Measurements from ENCODE around the gene CCDC88C.

CCDC88C gene

GRCh38 chr14:91332171-91332985 lies 85.2 kb downstream of the CCDC88C start:
- FAIRE-seq (peak; percentile 53), DNase-seq (ENCODE audit: insufficient read length, low spot score) (no peak)

DNA sequence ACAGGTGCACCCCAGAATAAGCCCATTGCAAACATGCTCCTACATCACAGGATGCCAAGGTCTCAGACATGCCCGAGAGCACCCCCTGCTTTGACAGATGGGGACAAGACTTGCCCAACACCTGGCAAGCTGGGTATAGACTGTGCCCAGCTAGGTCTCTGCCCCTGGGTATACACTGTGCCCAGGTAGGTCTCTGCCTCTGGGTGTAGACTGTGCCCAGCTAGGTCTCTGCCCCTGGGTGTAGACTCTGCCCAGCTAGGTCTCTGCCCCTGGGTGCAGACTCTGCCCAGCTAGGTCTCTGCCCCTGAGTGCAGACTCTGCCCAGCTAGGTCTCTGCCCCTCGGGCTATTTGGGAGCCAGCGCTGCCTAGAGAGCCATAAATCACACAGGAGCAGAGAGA lies 85.9 kb downstream of the CCDC88C start:
- no peak for FAIRE-seq
- DNase-seq (ENCODE audit: insufficient read length, low spot score): no peak

GRCh38 chr14:91330856-91331255 lies 86.8 kb downstream of the CCDC88C start:
- FAIRE-seq (no peak), DNase-seq (ENCODE audit: insufficient read length, low spot score) (no peak)

DNA sequence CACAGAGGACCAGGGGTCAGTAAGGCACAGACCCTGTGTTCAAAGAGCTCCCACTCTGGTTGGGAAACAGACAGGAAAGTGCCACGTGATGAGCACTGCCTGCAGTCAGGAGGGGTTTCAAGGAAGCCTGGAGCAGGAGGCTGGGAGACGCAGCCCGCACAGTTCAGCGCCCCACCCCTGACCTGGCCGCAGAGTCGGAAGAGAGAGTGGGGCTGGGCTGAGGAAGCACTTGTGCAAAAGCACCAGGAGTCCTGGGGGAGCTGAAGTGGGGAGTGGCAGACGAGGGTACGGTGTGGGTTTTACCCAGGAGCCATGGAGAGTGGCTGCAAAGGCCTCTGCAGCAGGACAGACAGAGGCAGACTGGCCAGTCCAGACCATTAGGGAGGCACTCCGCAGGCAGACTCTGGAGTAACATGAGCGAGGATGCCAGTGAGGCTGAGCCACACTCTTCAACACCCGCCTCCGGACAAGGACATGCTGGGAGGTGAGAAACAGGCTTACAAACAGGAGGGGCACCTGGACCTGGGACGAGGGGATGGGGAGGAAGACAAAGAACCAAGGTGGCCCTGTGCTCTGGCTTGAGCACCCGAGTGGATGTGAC lies 87.4 kb downstream of the CCDC88C start:
- no peak for FAIRE-seq
- DNase-seq (ENCODE audit: insufficient read length, low spot score): no peak

DNA sequence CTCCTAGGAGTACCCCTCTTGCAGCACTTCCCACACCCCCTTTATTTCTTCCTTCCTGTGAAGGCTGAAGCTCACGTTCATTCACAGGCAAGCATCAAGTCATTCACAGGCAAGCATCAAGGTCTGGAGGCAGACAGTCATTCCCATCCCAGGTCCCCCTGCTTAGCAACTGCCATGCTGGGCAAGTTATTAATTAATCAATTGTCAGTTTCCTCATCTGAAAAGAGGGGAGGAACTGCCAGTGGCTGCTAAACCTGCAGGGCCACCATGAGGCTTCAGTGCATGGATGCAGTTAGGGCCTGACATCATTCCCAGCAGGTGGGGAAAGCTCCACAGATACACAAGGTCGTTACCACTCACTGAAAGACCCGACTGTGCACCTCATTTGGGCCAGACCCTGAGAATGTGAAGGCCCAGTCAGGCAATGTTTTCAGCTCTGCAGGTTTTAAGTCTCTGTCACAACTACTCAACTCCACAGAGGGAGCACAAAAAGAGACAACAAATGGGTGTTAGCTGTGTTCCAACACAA lies 88.1 kb downstream of the CCDC88C start:
- FAIRE-seq: peak; percentile 49
- DNase-seq (ENCODE audit: insufficient read length, low spot score): no peak

DNA sequence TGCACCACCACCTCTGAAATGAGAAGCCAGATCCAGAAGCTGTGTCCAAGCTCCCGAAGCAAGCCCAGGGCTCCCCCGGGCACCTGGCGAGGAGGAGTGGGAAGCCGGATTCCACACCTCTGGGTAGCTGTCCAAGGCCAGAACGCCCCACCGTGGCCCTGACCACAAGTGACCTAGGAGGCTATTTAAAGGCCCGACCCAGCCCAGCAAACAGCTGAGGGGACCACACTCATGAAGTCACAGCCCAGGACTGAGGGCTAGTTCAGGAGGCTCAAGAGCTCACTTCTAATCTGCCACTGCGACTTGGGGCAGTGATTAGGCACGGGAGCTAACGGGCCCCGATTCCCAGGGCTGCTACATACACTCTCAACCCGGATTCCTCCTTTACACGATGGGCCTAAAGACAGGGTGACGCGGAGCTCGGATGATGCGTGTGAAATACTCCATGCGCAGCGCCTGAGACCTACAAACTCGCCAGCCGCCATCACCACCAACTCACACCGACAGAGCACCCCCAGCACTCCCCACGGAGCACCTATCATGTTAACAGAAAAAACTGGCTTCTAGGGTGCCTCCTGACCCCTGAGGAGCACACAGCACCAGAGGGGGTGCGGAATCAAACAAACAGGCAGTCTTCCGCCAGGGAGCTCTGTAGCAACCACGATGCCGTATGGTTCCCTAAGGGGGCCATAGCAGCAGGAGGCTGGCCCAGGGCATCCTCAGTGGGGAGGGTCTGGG lies 89.1 kb downstream of the CCDC88C start:
- FAIRE-seq (no peak), DNase-seq (ENCODE audit: insufficient read length, low spot score) (no peak)

GRCh38 chr14:91327661-91328312 lies 89.8 kb downstream of the CCDC88C start:
- FAIRE-seq (no peak), DNase-seq (ENCODE audit: insufficient read length, low spot score) (no peak)

- no peak for DNase-seq (ENCODE audit: insufficient read length, low spot score)
- no peak for FAIRE-seq
Measured at GRCh38 chr14:91327250-91327595, 90.4 kb downstream of the CCDC88C start.

GRCh38 chr14:91326514-91327249 lies 90.9 kb downstream of the CCDC88C start:
- FAIRE-seq (no peak), DNase-seq (ENCODE audit: insufficient read length, low spot score) (no peak)

GRCh38 chr14:91324606-91325575 lies 92.7 kb downstream of the CCDC88C start:
- FAIRE-seq: peak; percentile 45

DNA sequence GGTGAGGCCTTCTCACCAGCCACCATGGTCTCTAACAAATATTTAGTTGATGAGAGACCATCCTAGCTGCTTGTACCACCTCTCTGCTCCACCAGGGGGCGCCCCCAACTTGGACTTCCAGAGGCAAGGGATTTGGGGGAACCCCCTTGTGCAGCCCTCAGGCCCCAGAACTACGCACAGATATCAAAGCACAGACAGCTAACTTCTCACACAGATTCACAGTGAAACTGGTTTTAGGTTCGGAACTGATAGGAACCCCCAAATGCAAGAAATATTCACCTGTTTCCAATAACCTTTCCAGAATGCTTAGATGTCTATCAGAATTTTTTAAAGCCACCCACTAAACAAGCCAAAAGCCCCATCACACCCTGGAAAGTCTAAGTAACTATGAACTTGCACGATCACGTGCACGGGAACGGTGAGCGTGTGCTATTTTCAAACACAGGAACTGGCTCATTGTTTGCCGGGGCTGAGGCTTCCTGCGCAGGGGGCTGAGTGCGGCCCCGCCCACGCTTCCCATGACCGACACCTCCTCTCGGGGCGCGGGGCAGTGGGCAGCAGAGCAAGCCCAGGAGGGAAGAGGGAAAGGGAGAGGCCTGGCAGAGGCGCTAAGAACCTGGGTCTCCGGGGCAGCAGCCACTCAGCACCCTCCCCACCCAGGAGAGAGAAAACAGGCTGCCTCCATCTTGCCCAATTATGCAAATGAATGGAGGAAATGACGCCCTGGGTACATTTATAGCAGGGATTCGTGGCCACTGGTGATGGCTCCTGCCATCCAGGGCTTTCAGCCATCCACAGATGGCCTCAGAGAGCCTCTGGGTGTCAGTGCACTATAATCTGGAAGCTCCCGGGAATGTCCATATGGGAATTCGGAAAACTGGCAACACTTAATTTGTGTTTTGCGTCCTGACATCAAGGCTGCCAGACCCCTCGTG lies 93.7 kb downstream of the CCDC88C start:
- DNase-seq (ENCODE audit: insufficient read length, low spot score) (peak; percentile 70), FAIRE-seq (peak; percentile 99)

More at GRCh38 chr14:91324606-91325575, 92.7 kb downstream of the CCDC88C start:
- no peak for DNase-seq (ENCODE audit: insufficient read length, low spot score)

DNA sequence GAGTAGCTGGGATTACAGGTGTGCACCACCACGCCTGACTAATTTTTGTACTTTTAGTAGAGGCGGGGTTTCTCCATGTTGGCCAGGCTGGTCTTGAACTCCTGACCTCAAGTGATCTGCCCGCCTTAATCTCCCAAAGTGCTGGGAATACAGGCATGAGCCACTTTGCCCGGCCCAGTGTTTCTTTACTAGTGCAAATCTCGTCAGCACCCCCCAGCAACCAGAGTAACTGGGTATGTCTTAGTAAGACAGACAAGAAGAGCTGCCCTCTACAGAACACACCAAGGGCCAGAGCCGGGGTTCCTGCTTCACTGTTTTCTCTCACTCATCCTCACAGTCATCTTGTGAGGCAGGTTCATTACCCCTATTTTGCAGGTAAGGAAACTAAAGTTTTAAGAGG lies 94.6 kb downstream of the CCDC88C start:
- DNase-seq (ENCODE audit: insufficient read length, low spot score) (no peak), FAIRE-seq (no peak)

GRCh38 chr14:91322623-91323022 lies 95.0 kb downstream of the CCDC88C start:
- peak; percentile 4 for FAIRE-seq

DNA sequence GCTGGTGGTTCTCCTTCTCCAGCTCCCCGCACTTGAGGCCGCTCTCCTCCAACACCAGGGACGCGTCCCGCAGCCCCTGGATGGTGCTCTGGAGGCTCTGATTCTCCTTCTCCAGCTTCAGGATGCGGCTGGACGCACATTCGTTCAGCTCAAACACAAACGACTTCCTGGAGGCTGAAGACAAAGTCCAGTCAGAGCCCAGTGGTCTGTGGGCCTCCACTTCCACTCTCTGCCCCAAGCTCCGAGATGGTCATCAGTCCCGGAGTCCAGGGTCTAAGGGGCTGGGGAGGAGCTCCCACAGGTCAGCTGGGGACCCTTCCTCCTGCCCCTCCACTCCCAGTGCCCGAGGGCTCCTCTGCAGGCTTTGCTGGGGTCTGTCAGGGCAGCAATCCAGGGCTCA lies 96.5 kb downstream of the CCDC88C start:
- DNase-seq (ENCODE audit: insufficient read length, low spot score): no peak
- FAIRE-seq: no peak

More at GRCh38 chr14:91322623-91323022, 95.0 kb downstream of the CCDC88C start:
- DNase-seq (ENCODE audit: insufficient read length, low spot score): no peak

DNA sequence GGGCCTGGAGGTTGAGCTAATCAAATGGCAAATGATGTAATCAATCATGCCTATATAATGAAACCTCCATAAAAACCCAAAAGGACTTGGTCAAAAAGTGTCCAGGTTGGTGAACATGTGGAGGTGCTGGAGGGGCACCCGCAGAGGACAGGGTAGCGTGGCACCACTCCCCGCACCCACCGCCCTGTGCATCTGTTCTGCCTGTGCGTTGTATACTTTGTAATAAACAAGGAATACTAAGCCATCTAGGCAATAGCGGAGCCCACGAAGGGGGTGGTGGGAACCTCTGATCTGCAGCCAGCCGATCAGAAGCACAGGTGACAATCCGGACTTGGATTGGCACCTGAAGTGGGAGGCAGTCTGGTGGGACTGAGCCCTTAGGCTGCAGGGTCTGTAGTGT lies 97.4 kb downstream of the CCDC88C start:
- DNase-seq (ENCODE audit: insufficient read length, low spot score) (no peak), FAIRE-seq (no peak)

DNA sequence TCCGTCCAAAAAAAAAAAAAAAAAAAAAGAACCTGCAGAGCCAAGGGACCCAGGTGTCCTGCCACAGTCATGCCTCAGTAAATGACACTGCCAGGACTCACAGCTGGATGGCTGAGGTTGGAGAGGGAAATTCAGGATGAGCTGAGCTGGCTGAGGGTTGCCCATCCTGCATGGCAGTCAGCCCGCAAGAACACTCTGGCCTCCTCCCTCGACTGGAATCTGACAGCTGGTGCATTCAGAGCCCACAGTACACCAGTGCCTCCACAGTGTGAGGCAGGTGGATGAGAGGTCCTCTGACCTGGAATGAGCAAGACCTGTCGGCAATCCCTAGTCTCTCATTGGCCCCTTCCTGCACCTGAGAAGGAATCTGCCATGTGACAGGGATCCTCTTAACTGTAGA lies 98.7 kb downstream of the CCDC88C start:
- no peak for FAIRE-seq
- no peak for DNase-seq (ENCODE audit: insufficient read length, low spot score)

GRCh38 chr14:91317381-91318308 lies 100.0 kb downstream of the CCDC88C start:
- FAIRE-seq: peak; percentile 93

More at GRCh38 chr14:91317381-91318308, 100.0 kb downstream of the CCDC88C start:
- DNase-seq (ENCODE audit: insufficient read length, low spot score): no peak

Measured in GM19239 (cell line).